Measurements from ENCODE around the gene FAM193B. TPM values are rescaled to one million over a fixed set of nuclear protein-coding genes. Genes with fewer than 3 reads are reported as not detected.

Gene FAM193B
- total and polyA plus RNA-seq, 9 of the 15 experiments (the other 6 are each of a cell fraction or from before 2014, with no cell fraction given), result 4.4 to 76.4 (median 37.3) TPM

GRCh38 chr5:177603631-177604030 is 49.3 kb upstream of the FAM193B start:
- ATAC-seq (no peak), DNase-seq (ENCODE audit: extremely low read depth in 1 of 4, low spot score in 3 of 4) (no peak), FAIRE-seq (no peak)
- H3K4me1 ChIP-seq (replicated peaks in 1 of 2; ENCODE audit: control insufficient read depth in 2 of 2, insufficient read depth in 2 of 2, low read length in 2 of 2), result peaks cover 10 to 48% of the 10 kb centered on the region in 2 experiments; a peak in 4 of 5 replicates
- peaks cover 5% of the 10 kb centered on the region; the same call in 1 of the 3 replicates for H3K36me3 ChIP-seq (ENCODE audit: control insufficient read depth, insufficient read depth, low read length)
- no peak overlapping the region for H3K4me3 ChIP-seq
- H3K9ac ChIP-seq (ENCODE audit: insufficient read depth in 1 of 2, low read depth in 2 of 2, low read length in 2 of 2), result no peak overlapping the region
- no peak overlapping the region for H2AFZ ChIP-seq (ENCODE audit: low read depth, low read length)
- no peaks in the 10 kb centered on the region for H3K9me1 ChIP-seq (ENCODE audit: control insufficient read depth, insufficient read depth, low read length)
- ChIA-PET POLR2A (interaction anchor here (1.6 kb wide), 1 partner anchor 11 kb away, joined by 8 read pairs; the partner anchor contains the start of gene TMED9), CTCF (ENCODE audit: low intra/inter-chr PET ratio) (no interaction called here)
- H3K79me2 ChIP-seq (ENCODE audit: control insufficient read depth, insufficient read depth, low read length), result peaks cover 14% of the 10 kb centered on the region; the same call in 2 of the 3 replicates
- no peak overlapping the region for H3K4me2 ChIP-seq (ENCODE audit: insufficient read depth, low read length)
- H4K20me1 ChIP-seq (replicated peaks; ENCODE audit: control insufficient read depth, insufficient read depth, low read length), result 0 out of 2 replicates have a peak, but pooled peaks cover 10% of the 10 kb centered on the region
- intact Hi-C loops (cut with micrococcal nuclease), result loop anchor here (5.0 kb wide), 1 partner anchor 469 kb away; no protein-coding TSS in a partner anchor
- in situ Hi-C loops (cut with MboI), result loop anchor here (25.0 kb wide), 1 partner anchor 459 kb away; no protein-coding TSS in a partner anchor
- no TSS peak for BruUV-seq (replicated peaks)
- no peaks in the 10 kb centered on the region for H3K27me3 ChIP-seq (ENCODE audit: control insufficient read depth in 2 of 2, insufficient read depth in 2 of 2, low read length in 2 of 2)
- no peak overlapping the region for H3K27ac ChIP-seq (ENCODE audit: extremely low read depth, low read depth, low read length)
- H3K9me3 ChIP-seq (replicated peaks; ENCODE audit: control insufficient read depth, insufficient read depth, low read depth, low read length), result no peaks in the 10 kb centered on the region
- 0 out of 2 replicates have a peak, but pooled peaks have one; percentile 4 for TF ChIP-seq MAX (CRISPR knock-in tag; IDR thresholded peaks at IDR 0.05)
- TF ChIP-seq ZHX1 (conservative IDR thresholded peaks at IDR 0.05; ENCODE audit: low read length), result no peak
- peak; percentile 48 for TF ChIP-seq NFIC (IDR thresholded peaks at IDR 0.05)
- TF ChIP-seq, protein P1, sequence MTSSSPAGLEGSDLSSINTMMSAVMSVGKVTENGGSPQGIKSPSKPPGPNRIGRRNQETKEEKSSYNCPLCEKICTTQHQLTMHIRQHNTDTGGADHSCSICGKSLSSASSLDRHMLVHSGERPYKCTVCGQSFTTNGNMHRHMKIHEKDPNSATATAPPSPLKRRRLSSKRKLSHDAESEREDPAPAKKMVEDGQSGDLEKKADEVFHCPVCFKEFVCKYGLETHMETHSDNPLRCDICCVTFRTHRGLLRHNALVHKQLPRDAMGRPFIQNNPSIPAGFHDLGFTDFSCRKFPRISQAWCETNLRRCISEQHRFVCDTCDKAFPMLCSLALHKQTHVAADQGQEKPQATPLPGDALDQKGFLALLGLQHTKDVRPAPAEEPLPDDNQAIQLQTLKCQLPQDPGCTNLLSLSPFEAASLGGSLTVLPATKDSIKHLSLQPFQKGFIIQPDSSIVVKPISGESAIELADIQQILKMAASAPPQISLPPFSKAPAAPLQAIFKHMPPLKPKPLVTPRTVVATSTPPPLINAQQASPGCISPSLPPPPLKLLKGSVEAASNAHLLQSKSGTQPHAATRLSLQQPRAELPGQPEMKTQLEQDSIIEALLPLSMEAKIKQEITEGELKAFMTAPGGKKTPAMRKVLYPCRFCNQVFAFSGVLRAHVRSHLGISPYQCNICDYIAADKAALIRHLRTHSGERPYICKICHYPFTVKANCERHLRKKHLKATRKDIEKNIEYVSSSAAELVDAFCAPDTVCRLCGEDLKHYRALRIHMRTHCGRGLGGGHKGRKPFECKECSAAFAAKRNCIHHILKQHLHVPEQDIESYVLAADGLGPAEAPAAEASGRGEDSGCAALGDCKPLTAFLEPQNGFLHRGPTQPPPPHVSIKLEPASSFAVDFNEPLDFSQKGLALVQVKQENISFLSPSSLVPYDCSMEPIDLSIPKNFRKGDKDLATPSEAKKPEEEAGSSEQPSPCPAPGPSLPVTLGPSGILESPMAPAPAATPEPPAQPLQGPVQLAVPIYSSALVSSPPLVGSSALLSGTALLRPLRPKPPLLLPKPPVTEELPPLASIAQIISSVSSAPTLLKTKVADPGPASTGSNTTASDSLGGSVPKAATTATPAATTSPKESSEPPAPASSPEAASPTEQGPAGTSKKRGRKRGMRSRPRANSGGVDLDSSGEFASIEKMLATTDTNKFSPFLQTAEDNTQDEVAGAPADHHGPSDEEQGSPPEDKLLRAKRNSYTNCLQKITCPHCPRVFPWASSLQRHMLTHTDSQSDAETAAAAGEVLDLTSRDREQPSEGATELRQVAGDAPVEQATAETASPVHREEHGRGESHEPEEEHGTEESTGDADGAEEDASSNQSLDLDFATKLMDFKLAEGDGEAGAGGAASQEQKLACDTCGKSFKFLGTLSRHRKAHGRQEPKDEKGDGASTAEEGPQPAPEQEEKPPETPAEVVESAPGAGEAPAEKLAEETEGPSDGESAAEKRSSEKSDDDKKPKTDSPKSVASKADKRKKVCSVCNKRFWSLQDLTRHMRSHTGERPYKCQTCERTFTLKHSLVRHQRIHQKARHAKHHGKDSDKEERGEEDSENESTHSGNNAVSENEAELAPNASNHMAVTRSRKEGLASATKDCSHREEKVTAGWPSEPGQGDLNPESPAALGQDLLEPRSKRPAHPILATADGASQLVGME (CRISPR knock-in tag; IDR thresholded peaks at IDR 0.05), result no peak
- 59% methylated on average over 8 of the region's 8 CpGs for WGBS (ENCODE audit: insufficient coverage, low coverage, missing lambda C conversion rate)

Data from K562 (cell line).